Measurements from ENCODE around the gene M1AP. TPM values are rescaled to one million over a fixed set of nuclear protein-coding genes. Genes with fewer than 3 reads are reported as not detected.

M1AP gene
- total and polyA plus RNA-seq, 2 of the 8 experiments (the other 6 are each of a cell fraction or from before 2014, with no cell fraction given) = 4.8 TPM

DNA sequence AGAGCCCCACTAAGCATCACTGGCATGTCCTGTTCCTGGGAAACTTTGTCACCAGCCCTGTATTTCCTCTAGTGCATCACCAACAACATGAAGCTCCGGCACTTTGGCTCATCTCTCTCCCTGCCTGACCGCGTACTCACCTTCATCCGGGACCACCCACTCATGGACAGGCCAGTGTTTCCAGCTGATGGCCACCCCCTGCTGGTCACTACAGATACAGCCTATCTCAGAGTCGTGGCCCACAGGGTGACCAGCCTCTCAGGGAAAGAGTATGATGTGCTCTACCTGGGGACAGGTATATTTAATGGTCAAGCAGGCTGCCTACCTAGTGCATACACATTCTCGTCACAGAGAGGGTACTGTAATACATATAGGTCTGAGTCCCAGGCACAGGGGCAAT is 27.0 kb upstream of the M1AP start (continued):
- TF ChIP-seq SAP30 (IDR thresholded peaks at IDR 0.05; ENCODE audit: insufficient read depth, insufficient replicate concordance, low read length) = no peak
- TF ChIP-seq, protein P1, sequence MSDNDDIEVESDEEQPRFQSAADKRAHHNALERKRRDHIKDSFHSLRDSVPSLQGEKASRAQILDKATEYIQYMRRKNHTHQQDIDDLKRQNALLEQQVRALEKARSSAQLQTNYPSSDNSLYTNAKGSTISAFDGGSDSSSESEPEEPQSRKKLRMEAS (IDR thresholded peaks at IDR 0.05) = no peak
- TF ChIP-seq CHD1 (IDR thresholded peaks at IDR 0.05; ENCODE audit: low read depth, low read length) = no peak
- peak; percentile 41 to 48; a peak in 3 of 4 replicates for TF ChIP-seq RAD21 (IDR thresholded peaks at IDR 0.05 in 1 of 2, conservative IDR thresholded peaks at IDR 0.05 in 1 of 2; ENCODE audit: low read depth in 2 of 2, low read length in 2 of 2)
